Activated naive CD8-positive, alpha-beta T cell (primary cell): ENCODE data around the gene PLAGL2.

Experiments used
- H3K27ac Mint-ChIP-seq: one replicate; pipeline ENCODE4 v1.8.0; 2021; ENCODE audit warnings: mixed read lengths
- H3K27me3 Mint-ChIP-seq: one replicate; pipeline ENCODE4 v1.8.0; 2021; ENCODE audit warnings: mixed read lengths
- H3K36me3 Mint-ChIP-seq: one replicate; pipeline ENCODE4 v1.8.0; 2021; ENCODE audit warnings: mixed read lengths
- H3K4me1 Mint-ChIP-seq: one replicate; pipeline ENCODE4 v1.8.0; 2021; ENCODE audit warnings: low read depth, mixed read lengths
- H3K4me3 Mint-ChIP-seq: one replicate; pipeline ENCODE4 v1.8.0; 2021; ENCODE audit warnings: mild to moderate bottlenecking, mixed read lengths
- H3K9me3 Mint-ChIP-seq: one replicate; pipeline ENCODE4 v1.8.0; 2021; ENCODE audit warnings: low read depth, mixed read lengths

The PLAGL2 gene

DNA sequence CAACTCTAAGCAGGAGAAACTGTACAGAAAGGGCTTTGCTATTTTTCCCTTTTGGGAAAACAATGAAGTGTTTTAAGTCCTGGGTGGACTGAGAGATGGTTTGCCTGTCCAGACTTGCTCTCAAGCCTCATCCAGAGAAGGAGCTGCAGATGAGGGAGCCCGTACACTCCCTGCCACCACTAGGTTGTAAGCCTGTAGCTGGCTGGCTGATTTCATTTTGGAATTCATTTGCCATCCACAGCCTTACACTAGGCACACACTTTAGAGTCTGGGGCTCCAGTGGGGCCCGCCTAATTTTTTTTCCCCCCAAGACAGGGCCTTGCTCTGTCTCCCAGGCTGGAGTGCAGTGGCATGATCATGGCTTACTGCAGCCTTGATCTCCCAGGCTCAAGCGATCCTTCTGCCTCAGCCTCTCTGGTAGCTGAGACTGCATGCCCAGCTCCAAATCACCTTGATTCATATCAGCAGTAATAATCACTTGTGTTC, 28.5 kb upstream of the PLAGL2 start:
- H3K9me3 Mint-ChIP-seq: no peaks in the 10 kb centered on the region
- H3K36me3 Mint-ChIP-seq: peaks cover 19% of the 10 kb centered on the region
- peaks cover 42% of the 10 kb centered on the region for H3K4me1 Mint-ChIP-seq
- no peak overlapping the region for H3K27ac Mint-ChIP-seq
- H3K4me3 Mint-ChIP-seq: no peak overlapping the region
- no peaks in the 10 kb centered on the region for H3K27me3 Mint-ChIP-seq

- H3K9me3 Mint-ChIP-seq: no peaks in the 10 kb centered on the region
- peak overlapping the region; percentile 81 for H3K27ac Mint-ChIP-seq
- H3K4me1 Mint-ChIP-seq: peaks cover 45% of the 10 kb centered on the region
- H3K27me3 Mint-ChIP-seq: no peaks in the 10 kb centered on the region
- H3K4me3 Mint-ChIP-seq: no peak overlapping the region
- H3K36me3 Mint-ChIP-seq: peaks cover 23% of the 10 kb centered on the region
These were observed 27.9 kb upstream of the PLAGL2 start for GRCh38 chr20:32235331-32236047.

DNA sequence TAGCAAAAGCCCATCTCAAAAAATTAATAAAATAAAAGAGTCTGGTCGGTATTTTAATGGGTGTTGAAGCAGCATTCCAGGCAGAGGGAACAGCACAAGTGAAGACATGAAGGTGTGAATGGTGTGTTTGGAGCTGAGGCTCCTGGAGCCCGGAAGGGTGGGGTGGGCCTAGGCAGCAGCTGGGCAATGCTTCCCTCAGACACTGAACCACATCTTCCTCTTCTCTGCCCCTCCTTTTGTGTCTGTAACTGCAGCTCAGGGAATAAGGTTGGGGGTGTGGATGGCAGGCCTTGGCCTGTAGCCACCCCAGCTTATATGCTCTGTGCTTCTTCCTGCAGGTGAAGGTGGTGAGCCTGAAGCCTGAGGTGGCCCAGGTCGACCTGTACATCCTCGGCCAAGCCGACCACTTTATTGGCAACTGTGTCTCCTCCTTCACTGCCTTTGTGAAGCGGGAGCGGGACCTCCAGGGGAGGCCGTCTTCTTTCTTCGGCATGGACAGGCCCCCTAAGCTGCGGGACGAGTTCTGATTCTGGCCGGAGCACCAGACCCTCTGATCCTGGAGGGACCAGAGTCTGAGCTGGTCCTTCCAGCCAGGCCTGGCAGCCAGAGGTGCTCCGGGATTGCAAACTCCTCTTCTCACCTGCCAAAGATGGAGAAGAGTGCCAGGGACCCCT, 26.7 kb upstream of the PLAGL2 start:
- Mint-ChIP-seq H3K27me3 (no peaks in the 10 kb centered on the region), H3K4me1 (peaks cover 38% of the 10 kb centered on the region), H3K4me3 (no peak overlapping the region), H3K9me3 (no peaks in the 10 kb centered on the region), H3K36me3 (peaks cover 24% of the 10 kb centered on the region), H3K27ac (peak overlapping the region; percentile 10)

DNA sequence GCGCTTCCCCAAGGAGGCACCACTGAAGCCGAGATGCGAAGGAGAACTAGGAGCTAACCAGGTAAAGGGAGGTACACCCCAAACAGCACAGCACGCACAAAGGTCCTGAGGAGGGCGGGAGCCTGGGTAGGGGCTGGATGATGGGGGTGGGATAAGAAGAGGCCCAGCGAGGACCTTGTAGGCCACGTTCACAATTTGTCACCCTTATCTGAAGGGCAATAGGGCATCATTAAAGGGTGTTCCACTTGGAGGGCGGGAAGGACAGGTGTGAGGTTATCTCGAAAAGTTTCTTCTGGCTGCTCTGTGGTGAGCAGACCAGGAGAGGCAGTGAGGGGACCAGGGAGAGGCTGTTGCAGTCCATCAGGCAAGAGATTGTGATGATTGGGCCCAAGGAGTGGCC, 25.7 kb upstream of the PLAGL2 start:
- H3K27ac Mint-ChIP-seq: peak overlapping the region; percentile 91
- H3K9me3 Mint-ChIP-seq: no peaks in the 10 kb centered on the region
- peaks cover 26% of the 10 kb centered on the region for H3K36me3 Mint-ChIP-seq
- no peaks in the 10 kb centered on the region for H3K27me3 Mint-ChIP-seq
- peak overlapping the region; percentile 57 for H3K4me3 Mint-ChIP-seq
- H3K4me1 Mint-ChIP-seq: peaks cover 40% of the 10 kb centered on the region

- no peaks in the 10 kb centered on the region for H3K27me3 Mint-ChIP-seq
- peaks cover 26% of the 10 kb centered on the region for H3K36me3 Mint-ChIP-seq
- H3K4me3 Mint-ChIP-seq: peak overlapping the region; percentile 68
- peak overlapping the region; percentile 91 for H3K27ac Mint-ChIP-seq
- no peaks in the 10 kb centered on the region for H3K9me3 Mint-ChIP-seq
- peaks cover 40% of the 10 kb centered on the region for H3K4me1 Mint-ChIP-seq
These were observed 24.9 kb upstream of the PLAGL2 start for GRCh38 chr20:32232326-32232886.

- Mint-ChIP-seq H3K36me3 (peaks cover 26% of the 10 kb centered on the region), H3K4me1 (peaks cover 37% of the 10 kb centered on the region), H3K27ac (peak overlapping the region; percentile 91), H3K9me3 (no peaks in the 10 kb centered on the region), H3K27me3 (no peaks in the 10 kb centered on the region), H3K4me3 (peak overlapping the region; percentile 68)
These were observed 24.3 kb upstream of the PLAGL2 start for GRCh38 chr20:32231847-32232246.

- H3K27me3 Mint-ChIP-seq: no peaks in the 10 kb centered on the region
- H3K4me1 Mint-ChIP-seq: peaks cover 36% of the 10 kb centered on the region
- H3K4me3 Mint-ChIP-seq: peak overlapping the region; percentile 68
- no peaks in the 10 kb centered on the region for H3K9me3 Mint-ChIP-seq
- H3K27ac Mint-ChIP-seq: peak overlapping the region; percentile 91
- H3K36me3 Mint-ChIP-seq: peaks cover 24% of the 10 kb centered on the region
These were observed 23.7 kb upstream of the PLAGL2 start for GRCh38 chr20:32231245-32231644.

DNA sequence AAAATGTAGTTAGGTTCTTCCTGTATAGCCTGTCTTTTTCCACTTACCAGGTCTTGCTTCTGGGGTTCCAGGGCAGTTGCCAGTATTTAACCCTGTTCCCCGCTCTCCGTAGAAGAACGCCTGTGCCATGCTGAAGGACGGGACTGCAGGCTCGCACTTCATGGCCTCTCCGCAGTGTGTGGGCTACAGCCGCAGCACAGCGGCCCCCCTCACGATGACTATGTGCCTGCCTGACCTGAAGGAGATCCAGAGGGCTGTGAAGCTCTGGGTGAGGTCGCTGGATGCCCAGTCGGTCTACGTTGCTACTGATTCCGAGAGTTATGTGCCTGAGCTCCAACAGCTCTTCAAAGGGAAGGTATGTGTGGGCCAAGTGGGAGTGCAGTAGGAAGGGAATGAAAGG, 23.2 kb upstream of the PLAGL2 start:
- peaks cover 36% of the 10 kb centered on the region for H3K4me1 Mint-ChIP-seq
- H3K36me3 Mint-ChIP-seq: peaks cover 22% of the 10 kb centered on the region
- H3K27me3 Mint-ChIP-seq: no peaks in the 10 kb centered on the region
- no peak overlapping the region for H3K4me3 Mint-ChIP-seq
- H3K27ac Mint-ChIP-seq: peak overlapping the region; percentile 91
- no peaks in the 10 kb centered on the region for H3K9me3 Mint-ChIP-seq

- H3K27ac Mint-ChIP-seq: peak overlapping the region; percentile 79
- peaks cover 35% of the 10 kb centered on the region for H3K4me1 Mint-ChIP-seq
- H3K27me3 Mint-ChIP-seq: no peaks in the 10 kb centered on the region
- H3K36me3 Mint-ChIP-seq: peaks cover 23% of the 10 kb centered on the region
- H3K9me3 Mint-ChIP-seq: no peaks in the 10 kb centered on the region
- no peak overlapping the region for H3K4me3 Mint-ChIP-seq
These were observed 21.8 kb upstream of the PLAGL2 start for GRCh38 chr20:32229251-32229747.

- Mint-ChIP-seq H3K27ac (peak overlapping the region; percentile 46), H3K4me1 (peaks cover 28% of the 10 kb centered on the region), H3K9me3 (no peaks in the 10 kb centered on the region), H3K27me3 (no peaks in the 10 kb centered on the region), H3K36me3 (peaks cover 19% of the 10 kb centered on the region), H3K4me3 (no peak overlapping the region)
These were observed 20.5 kb upstream of the PLAGL2 start for GRCh38 chr20:32227744-32228688.

GRCh38 chr20:32227306-32227705, 19.8 kb upstream of the PLAGL2 start:
- no peak overlapping the region for H3K4me3 Mint-ChIP-seq
- peaks cover 21% of the 10 kb centered on the region for H3K4me1 Mint-ChIP-seq
- H3K27ac Mint-ChIP-seq: peak overlapping the region; percentile 46
- H3K27me3 Mint-ChIP-seq: no peaks in the 10 kb centered on the region
- H3K9me3 Mint-ChIP-seq: no peaks in the 10 kb centered on the region
- peaks cover 16% of the 10 kb centered on the region for H3K36me3 Mint-ChIP-seq

DNA sequence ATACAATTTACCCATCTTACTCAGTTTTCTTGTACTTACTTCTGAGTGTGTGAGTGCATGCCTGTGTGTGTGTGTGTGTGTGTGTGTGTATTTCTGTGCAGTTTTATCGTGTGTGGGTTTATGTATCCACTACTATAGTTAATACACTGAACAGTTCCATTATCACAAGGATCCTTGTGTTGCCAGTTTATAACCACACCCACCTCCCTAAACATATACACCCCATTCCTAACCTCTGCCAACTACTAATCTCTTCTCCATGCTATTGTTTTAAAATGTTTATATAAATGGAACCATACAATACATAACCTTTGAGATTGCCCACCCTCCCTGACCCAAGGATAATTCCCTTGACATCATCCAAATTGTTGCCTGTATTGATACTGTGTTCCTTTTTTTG, 18.8 kb upstream of the PLAGL2 start:
- Mint-ChIP-seq H3K4me1 (peaks cover 12% of the 10 kb centered on the region), H3K36me3 (peaks cover 13% of the 10 kb centered on the region), H3K9me3 (no peaks in the 10 kb centered on the region), H3K27ac (no peak overlapping the region), H3K27me3 (no peaks in the 10 kb centered on the region), H3K4me3 (no peak overlapping the region)

DNA sequence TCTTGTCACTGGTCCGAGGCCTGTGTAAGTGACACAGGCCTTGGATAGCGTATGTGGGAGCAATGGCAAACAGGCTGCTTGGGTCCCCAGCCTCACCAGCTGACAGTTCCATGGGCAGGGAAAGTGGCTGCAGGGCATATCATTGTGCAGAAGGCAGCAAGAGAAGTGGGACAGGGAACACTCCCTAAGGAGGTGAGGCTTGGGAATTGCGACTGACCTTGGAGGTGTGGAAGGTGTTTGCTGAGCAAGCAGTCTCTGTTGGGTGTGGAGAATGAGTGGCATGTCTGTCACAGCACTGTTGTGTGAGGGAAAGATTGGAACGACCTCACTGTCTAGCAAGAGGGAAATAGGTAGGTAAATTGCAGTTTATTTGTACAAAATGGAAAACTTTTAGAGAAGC, 16.9 kb upstream of the PLAGL2 start:
- no peaks in the 10 kb centered on the region for H3K27me3 Mint-ChIP-seq
- H3K9me3 Mint-ChIP-seq: no peaks in the 10 kb centered on the region
- peaks cover 3% of the 10 kb centered on the region for H3K4me1 Mint-ChIP-seq
- H3K36me3 Mint-ChIP-seq: peaks cover 8% of the 10 kb centered on the region
- no peak overlapping the region for H3K4me3 Mint-ChIP-seq
- H3K27ac Mint-ChIP-seq: peak overlapping the region; percentile 41

DNA sequence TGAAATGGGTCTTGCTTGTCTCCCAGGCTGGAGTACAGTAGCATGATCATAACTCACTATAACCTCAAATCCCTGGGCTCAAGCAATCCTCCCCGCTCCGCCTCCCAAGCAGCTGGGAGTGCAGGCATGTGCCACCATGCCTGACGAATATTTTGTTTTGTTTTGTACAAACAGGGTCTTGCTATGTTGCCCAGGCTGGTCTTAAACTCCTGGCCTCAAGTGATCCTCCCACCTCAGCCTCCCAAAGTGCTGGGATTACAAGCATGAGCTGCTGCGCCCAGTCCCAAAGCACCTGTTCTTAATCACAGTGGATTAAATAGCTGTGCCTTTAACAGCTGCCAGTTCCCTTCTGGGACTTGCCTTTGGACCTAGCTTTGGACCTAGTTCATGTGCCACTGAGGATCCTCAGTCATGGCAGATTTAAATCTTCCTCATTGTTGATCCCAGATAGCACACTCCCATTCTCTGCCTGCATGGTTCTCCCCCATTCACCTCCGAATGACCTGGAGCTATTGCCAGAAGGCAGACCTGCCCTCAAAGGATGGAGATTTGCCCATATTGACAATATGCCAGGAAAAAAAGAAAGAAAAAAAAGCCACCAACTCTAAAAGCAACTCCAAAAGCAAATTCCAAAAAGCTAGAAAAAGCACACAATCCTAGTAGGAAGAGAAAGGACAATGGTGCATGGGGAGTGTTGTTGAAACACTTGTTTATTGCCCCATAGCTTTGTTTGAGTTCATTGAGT, 10.8 kb upstream of the PLAGL2 start:
- no peak overlapping the region for H3K4me3 Mint-ChIP-seq

More for the DNA sequence above, 10.8 kb upstream of the PLAGL2 start:
- no peaks in the 10 kb centered on the region for H3K27me3 Mint-ChIP-seq
- H3K9me3 Mint-ChIP-seq: no peaks in the 10 kb centered on the region
- no peak overlapping the region for H3K27ac Mint-ChIP-seq
- peaks cover 9% of the 10 kb centered on the region for H3K4me1 Mint-ChIP-seq
- peaks cover 13% of the 10 kb centered on the region for H3K36me3 Mint-ChIP-seq
